ENCODE measurements around the gene HYAL1. TPM values are rescaled to one million over a fixed set of nuclear protein-coding genes. Genes with fewer than 3 reads are reported as not detected.

Gene HYAL1
- total RNA-seq, 2 experiments from 2014 or later = not detected

DNA sequence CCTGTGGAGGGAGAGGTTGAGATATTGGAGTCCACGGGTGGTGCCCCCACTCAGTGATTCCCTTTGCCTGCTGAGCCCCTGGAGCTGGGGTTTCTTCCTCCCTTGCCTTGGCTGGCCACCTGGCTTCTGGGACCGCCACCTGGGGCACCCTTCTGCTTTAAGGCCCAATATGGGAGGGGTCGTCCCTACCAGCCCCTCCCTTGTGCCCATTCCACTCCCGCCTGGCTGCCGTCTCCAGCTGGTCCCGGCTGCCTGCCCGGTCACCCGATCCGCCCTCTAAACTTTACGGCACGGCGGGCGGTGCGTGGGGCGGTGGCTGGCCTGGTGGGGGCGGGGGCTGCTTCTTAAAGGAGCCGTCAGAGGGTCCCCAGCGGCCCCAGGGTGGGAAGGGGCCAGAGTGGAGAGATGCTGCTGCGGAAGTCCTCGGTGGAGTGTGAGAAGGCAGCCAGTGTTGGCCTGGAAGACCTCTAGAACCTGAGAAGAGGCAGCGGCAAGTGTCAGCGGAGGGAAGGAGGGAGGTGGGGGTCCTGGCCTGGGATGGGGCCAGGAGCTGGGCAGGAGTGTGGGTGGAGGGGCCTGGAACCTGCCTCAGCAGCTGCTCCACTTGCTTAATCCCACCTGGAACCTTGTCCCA is 36.0 kb downstream of the HYAL1 start:
- H3K4me1 Mint-ChIP-seq (ENCODE audit: low read depth) = peaks cover 3% of the 10 kb centered on the region
- ChIA-PET CTCF (interaction anchor here (0.7 to 3.3 kb wide), 5 partner anchors 21 to 76 kb away, joined by 3 to 16 read pairs (median 4); partner anchors contain the start of genes GNAI2 and GNAT1), POLR2A (interaction anchor here (0.6 to 3.3 kb wide), 6 partner anchors 20 to 67 kb away, joined by 3 to 10 read pairs (median 4); partner anchors contain the start of genes HYAL3 and NAA80)
- no peaks in the 10 kb centered on the region for H3K9me3 Mint-ChIP-seq
- H3K27me3 Mint-ChIP-seq = peaks cover 15% of the 10 kb centered on the region
- TF ChIP-seq, protein P1, sequence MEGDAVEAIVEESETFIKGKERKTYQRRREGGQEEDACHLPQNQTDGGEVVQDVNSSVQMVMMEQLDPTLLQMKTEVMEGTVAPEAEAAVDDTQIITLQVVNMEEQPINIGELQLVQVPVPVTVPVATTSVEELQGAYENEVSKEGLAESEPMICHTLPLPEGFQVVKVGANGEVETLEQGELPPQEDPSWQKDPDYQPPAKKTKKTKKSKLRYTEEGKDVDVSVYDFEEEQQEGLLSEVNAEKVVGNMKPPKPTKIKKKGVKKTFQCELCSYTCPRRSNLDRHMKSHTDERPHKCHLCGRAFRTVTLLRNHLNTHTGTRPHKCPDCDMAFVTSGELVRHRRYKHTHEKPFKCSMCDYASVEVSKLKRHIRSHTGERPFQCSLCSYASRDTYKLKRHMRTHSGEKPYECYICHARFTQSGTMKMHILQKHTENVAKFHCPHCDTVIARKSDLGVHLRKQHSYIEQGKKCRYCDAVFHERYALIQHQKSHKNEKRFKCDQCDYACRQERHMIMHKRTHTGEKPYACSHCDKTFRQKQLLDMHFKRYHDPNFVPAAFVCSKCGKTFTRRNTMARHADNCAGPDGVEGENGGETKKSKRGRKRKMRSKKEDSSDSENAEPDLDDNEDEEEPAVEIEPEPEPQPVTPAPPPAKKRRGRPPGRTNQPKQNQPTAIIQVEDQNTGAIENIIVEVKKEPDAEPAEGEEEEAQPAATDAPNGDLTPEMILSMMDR (IDR thresholded peaks at IDR 0.05) = no peak
- no peaks in the 10 kb centered on the region for H3K36me3 Mint-ChIP-seq (ENCODE audit: low read depth)
- no peak overlapping the region for H3K4me3 Mint-ChIP-seq
- intact Hi-C loops (cut with micrococcal nuclease) = no loop called here
- no peak for ATAC-seq
- H3K27ac Mint-ChIP-seq = no peak overlapping the region
- no peak for DNase-seq

DNA sequence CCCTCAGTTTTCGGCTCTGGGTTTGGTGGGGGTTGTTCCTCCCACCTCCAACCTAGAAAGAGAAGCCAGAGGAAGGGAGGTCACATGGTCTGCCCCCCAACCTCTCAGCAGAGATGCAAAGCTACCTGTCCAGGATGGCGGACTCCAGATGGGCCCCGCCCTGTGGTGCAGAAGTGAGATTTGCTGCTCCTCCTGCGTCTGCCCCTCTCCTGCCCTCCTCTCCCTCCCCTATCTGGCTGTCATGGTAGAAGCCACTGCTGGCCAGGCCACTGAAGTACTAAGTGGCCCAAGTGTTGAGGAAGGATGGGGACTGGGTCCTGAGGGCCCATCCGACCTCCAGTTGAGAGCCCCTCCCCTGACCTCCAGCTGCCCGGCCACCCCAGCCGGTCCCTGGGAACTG is 36.5 kb downstream of the HYAL1 start:
- H3K4me3 Mint-ChIP-seq = no peak overlapping the region
- DNase-seq (no peak), ATAC-seq (no peak)
- TF ChIP-seq, protein P1 (IDR thresholded peaks at IDR 0.05) = no peak
- ChIA-PET CTCF (interaction anchor here (0.7 to 3.3 kb wide), 4 partner anchors 31 to 76 kb away, joined by 3 to 16 read pairs (median 8); partner anchors contain the start of genes GNAI2 and GNAT1), POLR2A (interaction anchor here (0.8 to 3.3 kb wide), 5 partner anchors 19 to 40 kb away, joined by 3 to 10 read pairs (median 5); partner anchors contain the start of genes HYAL3 and NAA80)
- H3K27me3 Mint-ChIP-seq = peaks cover 15% of the 10 kb centered on the region
- H3K36me3 Mint-ChIP-seq (ENCODE audit: low read depth) = no peaks in the 10 kb centered on the region
- no peaks in the 10 kb centered on the region for H3K9me3 Mint-ChIP-seq
- intact Hi-C loops (cut with micrococcal nuclease) = no loop called here
- no peak overlapping the region for H3K27ac Mint-ChIP-seq
- no peaks in the 10 kb centered on the region for H3K4me1 Mint-ChIP-seq (ENCODE audit: low read depth)

DNA sequence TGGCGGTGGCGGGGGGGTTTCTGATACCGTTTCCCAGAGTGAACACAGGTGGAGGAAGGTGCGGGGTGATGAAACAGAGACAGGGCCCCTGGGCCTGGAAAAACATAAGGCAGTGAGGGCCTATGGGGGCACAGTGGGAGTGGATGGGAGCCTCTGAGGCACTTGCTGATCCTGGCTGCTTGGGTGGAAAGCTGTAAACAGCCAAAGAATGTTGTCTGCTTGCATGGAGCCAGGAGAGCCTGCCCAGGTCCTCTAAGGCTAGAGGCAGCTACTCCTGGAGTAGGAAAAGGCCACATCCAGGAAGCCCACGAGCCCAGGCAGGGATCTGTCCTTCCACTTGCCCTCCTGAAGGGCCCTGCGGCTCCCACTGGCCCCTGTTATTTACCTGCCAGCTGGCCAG is 37.4 kb downstream of the HYAL1 start:
- Mint-ChIP-seq H3K27me3 (peaks cover 15% of the 10 kb centered on the region), H3K9me3 (no peaks in the 10 kb centered on the region), H3K4me1 (ENCODE audit: low read depth) (no peaks in the 10 kb centered on the region), H3K27ac (no peak overlapping the region), H3K36me3 (ENCODE audit: low read depth) (no peaks in the 10 kb centered on the region), H3K4me3 (no peak overlapping the region)
- ChIA-PET CTCF (interaction anchor here (1.5 to 3.3 kb wide), 4 partner anchors 9 to 75 kb away, joined by 3 to 16 read pairs (median 9); partner anchors contain the start of gene GNAT1), POLR2A (interaction anchor here (2.4 to 3.3 kb wide), 2 partner anchors 19 to 39 kb away, joined by 9 to 10 read pairs; no protein-coding TSS in a partner anchor)
- TF ChIP-seq, protein P1 (IDR thresholded peaks at IDR 0.05) = no peak
- DNase-seq (no peak), ATAC-seq (no peak)
- intact Hi-C loops (cut with micrococcal nuclease) = no loop called here

DNA sequence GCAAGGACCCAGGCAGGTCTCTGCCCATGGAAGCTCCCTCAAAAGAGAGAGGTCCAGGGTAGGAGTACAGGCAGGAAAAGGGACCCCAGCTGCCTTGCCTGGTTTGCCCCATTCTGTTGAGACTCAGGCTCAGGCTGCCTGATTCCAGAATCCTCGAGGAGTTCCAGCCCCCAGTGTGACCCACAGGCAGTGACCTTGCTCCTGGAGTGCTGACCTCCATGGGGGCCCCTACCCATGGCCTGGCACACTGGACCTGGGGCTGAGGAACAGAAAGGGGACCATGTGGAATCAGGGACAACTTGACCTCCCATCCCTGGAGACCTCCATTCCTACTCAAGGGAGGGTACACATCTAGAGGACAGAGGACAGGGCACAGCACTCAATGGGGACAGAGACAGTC is 37.8 kb downstream of the HYAL1 start:
- H3K36me3 Mint-ChIP-seq (ENCODE audit: low read depth) = no peaks in the 10 kb centered on the region
- ChIA-PET CTCF (interaction anchor here (1.5 to 3.3 kb wide), 4 partner anchors 9 to 74 kb away, joined by 3 to 16 read pairs (median 9); partner anchors contain the start of gene GNAT1), POLR2A (interaction anchor here (1.3 to 3.3 kb wide), 3 partner anchors 9 to 38 kb away, joined by 4 to 10 read pairs (median 9); no protein-coding TSS in a partner anchor)
- no peak overlapping the region for H3K27ac Mint-ChIP-seq
- TF ChIP-seq, protein P1 (IDR thresholded peaks at IDR 0.05) = no peak
- no peaks in the 10 kb centered on the region for H3K9me3 Mint-ChIP-seq
- ATAC-seq = no peak
- peaks cover 15% of the 10 kb centered on the region for H3K27me3 Mint-ChIP-seq
- DNase-seq = no peak
- H3K4me1 Mint-ChIP-seq (ENCODE audit: low read depth) = no peaks in the 10 kb centered on the region
- H3K4me3 Mint-ChIP-seq = no peak overlapping the region
- intact Hi-C loops (cut with micrococcal nuclease) = no loop called here

Data from activated CD8-positive, alpha-beta T cell treated with anti-CD3 and anti-CD28 coated beads for 36 hours (primary cell).